Panc1 (cell line): ENCODE data around the gene TBC1D10A. TPM values are rescaled to one million over a fixed set of nuclear protein-coding genes. Genes with fewer than 3 reads are reported as not detected.

Experiments used
- ATAC-seq: fragments of 200-7000 bp; cut with Tn5 transposase; 2 replicates; pipeline ENCODE4 v1.9.1; 2020; ENCODE audit warnings: mild to moderate bottlenecking, moderate library complexity
- BruUV-seq: library from RNA; stranded (reverse); fragments of 400-500 nt; replicated peaks from 2 replicates; lab custom pipeline; 2021; lab: Mats Ljungman, UMichigan
- CTCF ChIA-PET: fragments of 300-600 bp; sonication (Branson Sonifier 250); formaldehyde crosslinking; loops from one replicate; lab custom pipeline; 2022; ENCODE audit warnings: antibody characterized with exemption; lab: Charles Lee
- POLR2A ChIA-PET: fragments of 300-600 bp; sonication (Branson Sonifier 250); formaldehyde crosslinking; loops from one replicate; lab custom pipeline; 2022; ENCODE audit warnings: antibody characterized with exemption; lab: Charles Lee
- DNase-seq: peaks from one replicate; pipeline ENCODE4 v3.0.0-alpha.2; 2010; ENCODE audit warnings: low read depth, low spot score
- H3K27ac ChIP-seq: 2 replicates; pipeline ENCODE4 v1.5.1; 2011; ENCODE audit warnings: mild to moderate bottlenecking, low read length, inconsistent platforms
- H3K27me3 ChIP-seq: fragments of 200-500 bp; sonication (Bioruptor generic); 2 replicates; pipeline ENCODE4 v1.6.0; 2014; ENCODE audit warnings: low read length, inconsistent platforms; ENCODE audit not compliant: control insufficient read depth, insufficient read depth
- H3K36me3 ChIP-seq: fragments of 200-500 bp; sonication (Bioruptor generic); 2 replicates; pipeline ENCODE4 v1.5.1; 2014; ENCODE audit warnings: inconsistent platforms, mild to moderate bottlenecking, low read length, moderate library complexity; ENCODE audit not compliant: control insufficient read depth, insufficient read depth
- H3K4me1 ChIP-seq: 2 replicates; pipeline ENCODE4 v1.5.1; 2011; ENCODE audit warnings: inconsistent platforms, mild to moderate bottlenecking, low read length, moderate library complexity; ENCODE audit not compliant: control insufficient read depth, insufficient read depth
- H3K4me3 ChIP-seq, 2 experiments: 2 replicates each; pipeline ENCODE4 v1.5.1; 2011 to 2012; ENCODE audit warnings: low read depth in 2 of 2, low read length in 2 of 2, mild to moderate bottlenecking in 2 of 2, inconsistent platforms in 1 of 2, moderate library complexity in 1 of 2
- H3K9me3 ChIP-seq: fragments of 200-500 bp; sonication (Bioruptor generic); 2 replicates; pipeline ENCODE4 v1.5.1; 2014; ENCODE audit warnings: low read depth, mild to moderate bottlenecking, inconsistent platforms, low read length, moderate library complexity; ENCODE audit not compliant: control insufficient read depth, insufficient read depth
- POLR2AphosphoS5 ChIP-seq: IDR thresholded peaks from 2 replicates; pipeline ENCODE4 v1.6.1; 2012; ENCODE audit warnings: mild to moderate bottlenecking, low read depth, low read length, moderate library complexity
- SIN3A ChIP-seq: IDR thresholded peaks from 2 replicates; pipeline ENCODE4 v1.6.1; 2012; ENCODE audit warnings: low read depth, mild to moderate bottlenecking, low read length, moderate library complexity, borderline replicate concordance; ENCODE audit not compliant: insufficient read depth
- TCF7L2 ChIP-seq: IDR thresholded peaks from 2 replicates; pipeline ENCODE4 v1.6.1; 2011; ENCODE audit warnings: mild to moderate bottlenecking, low read depth, low read length, inconsistent platforms
- in situ Hi-C: cut with HindIII; loops from 2 replicates; pipeline ENCODE4 v1.10.0; 2016; ENCODE audit warnings: low sequenced_read_pairs, low pct_unique_long_range_greater_than_20kb
- intact Hi-C: fragments of 100-400 bp; cut with micrococcal nuclease; formaldehyde crosslinking; loops from one replicate; pipeline ENCODE4 v1.10.0; 2022; ENCODE audit not compliant: unreplicated experiment
- total RNA-seq: library from RNA; stranded (reverse); gene quantifications from one replicate; pipeline ENCODE4 v1.2.1, GENCODE V29; 2021; ENCODE audit not compliant: unreplicated experiment
- TF ChIP-seq, protein P1 (sequence below), 2 experiments: IDR thresholded peaks; 2 replicates each; pipeline ENCODE4 v1.6.1; 2011 to 2012; ENCODE audit warnings: low read depth in 2 of 2, control low read depth in 1 of 2, low read length in 1 of 2, mild to moderate bottlenecking in 1 of 2, moderate library complexity in 1 of 2; ENCODE audit not compliant: insufficient read depth in 1 of 2
- TF ChIP-seq, protein P2 (sequence below): fragments of 450-650 bp; IDR thresholded peaks from 2 replicates; pipeline ENCODE4 v1.5.1; 2017; ENCODE audit warnings: mild to moderate bottlenecking

TBC1D10A gene
- total RNA-seq, 1 experiment from 2014 or later = 14.9 TPM

DNA sequence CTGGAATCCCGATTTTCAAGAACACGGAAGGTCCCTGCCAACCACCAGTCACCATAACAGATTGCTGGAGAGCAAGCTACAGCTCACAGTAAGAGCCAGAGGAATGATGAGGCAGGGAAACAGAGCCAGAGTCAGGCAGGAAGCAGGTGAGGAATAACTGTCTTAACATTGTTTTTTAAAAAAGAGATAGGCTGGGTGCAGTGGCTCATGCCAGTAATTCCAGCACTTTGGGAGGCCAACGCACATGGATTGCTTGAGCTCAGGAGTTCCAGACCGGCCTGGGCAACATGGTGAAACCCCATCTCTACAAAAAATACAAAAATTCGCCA, 24.0 kb downstream of the TBC1D10A start:
- intact Hi-C loops = no loop called here
- POLR2A ChIA-PET = no interaction called here

DNA sequence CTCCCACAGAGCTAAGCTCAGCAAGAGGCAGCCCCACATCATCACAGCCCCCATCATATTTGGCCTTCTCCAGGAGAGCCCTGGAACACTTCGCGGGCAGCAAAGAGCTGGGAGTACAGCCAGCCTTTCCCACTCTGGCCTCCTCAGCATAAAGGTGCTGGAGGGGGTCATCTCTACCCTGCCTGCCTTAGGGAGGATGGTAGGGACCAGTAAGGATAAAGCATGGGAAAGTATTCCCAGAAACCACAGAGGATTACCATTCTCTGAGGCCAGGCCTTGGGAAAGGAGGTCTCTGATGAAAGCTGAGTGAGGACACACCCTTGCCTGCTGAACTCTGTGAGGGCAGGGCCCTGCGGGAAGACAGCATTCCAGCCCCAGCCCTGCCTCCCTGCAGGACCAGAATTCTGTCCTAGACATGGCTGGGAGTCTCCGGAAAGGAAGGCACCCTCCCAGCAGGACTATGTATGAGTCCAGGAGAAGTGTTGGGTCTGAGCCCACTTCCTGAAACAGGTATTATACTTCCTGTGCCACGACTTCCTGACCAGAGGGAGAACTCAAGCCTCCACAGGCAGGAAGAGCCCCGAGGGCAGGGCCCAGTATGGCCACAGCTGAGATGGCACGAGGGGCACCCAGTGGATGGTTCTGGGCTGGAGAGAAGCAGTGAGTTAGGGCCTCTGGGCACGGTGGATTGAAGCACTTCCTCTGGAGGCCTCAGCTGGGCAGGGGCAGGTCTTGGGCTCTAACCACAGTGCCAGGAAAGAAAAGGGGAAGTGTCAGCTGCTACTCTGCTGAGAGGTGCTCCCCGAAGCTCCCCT, 24.5 kb downstream of the TBC1D10A start:
- intact Hi-C loops (no loop called here), in situ Hi-C loops (no loop called here)
- H3K4me1 ChIP-seq = peaks cover 15% of the 10 kb centered on the region
- ChIA-PET CTCF (interaction anchor here (2.0 kb wide), 1 partner anchor 14 kb away, joined by 5 read pairs; no protein-coding TSS in a partner anchor), POLR2A (no interaction called here)
- no peak for DNase-seq
- TF ChIP-seq POLR2AphosphoS5 (no peak), SIN3A (no peak), TCF7L2 (no peak)
- TF ChIP-seq, protein P1, sequence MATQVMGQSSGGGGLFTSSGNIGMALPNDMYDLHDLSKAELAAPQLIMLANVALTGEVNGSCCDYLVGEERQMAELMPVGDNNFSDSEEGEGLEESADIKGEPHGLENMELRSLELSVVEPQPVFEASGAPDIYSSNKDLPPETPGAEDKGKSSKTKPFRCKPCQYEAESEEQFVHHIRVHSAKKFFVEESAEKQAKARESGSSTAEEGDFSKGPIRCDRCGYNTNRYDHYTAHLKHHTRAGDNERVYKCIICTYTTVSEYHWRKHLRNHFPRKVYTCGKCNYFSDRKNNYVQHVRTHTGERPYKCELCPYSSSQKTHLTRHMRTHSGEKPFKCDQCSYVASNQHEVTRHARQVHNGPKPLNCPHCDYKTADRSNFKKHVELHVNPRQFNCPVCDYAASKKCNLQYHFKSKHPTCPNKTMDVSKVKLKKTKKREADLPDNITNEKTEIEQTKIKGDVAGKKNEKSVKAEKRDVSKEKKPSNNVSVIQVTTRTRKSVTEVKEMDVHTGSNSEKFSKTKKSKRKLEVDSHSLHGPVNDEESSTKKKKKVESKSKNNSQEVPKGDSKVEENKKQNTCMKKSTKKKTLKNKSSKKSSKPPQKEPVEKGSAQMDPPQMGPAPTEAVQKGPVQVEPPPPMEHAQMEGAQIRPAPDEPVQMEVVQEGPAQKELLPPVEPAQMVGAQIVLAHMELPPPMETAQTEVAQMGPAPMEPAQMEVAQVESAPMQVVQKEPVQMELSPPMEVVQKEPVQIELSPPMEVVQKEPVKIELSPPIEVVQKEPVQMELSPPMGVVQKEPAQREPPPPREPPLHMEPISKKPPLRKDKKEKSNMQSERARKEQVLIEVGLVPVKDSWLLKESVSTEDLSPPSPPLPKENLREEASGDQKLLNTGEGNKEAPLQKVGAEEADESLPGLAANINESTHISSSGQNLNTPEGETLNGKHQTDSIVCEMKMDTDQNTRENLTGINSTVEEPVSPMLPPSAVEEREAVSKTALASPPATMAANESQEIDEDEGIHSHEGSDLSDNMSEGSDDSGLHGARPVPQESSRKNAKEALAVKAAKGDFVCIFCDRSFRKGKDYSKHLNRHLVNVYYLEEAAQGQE (IDR thresholded peaks at IDR 0.05; ENCODE audit: insufficient read depth in 1 of 2, low read depth in 2 of 2, low read length in 1 of 2) = no peak
- TF ChIP-seq, protein P2, sequence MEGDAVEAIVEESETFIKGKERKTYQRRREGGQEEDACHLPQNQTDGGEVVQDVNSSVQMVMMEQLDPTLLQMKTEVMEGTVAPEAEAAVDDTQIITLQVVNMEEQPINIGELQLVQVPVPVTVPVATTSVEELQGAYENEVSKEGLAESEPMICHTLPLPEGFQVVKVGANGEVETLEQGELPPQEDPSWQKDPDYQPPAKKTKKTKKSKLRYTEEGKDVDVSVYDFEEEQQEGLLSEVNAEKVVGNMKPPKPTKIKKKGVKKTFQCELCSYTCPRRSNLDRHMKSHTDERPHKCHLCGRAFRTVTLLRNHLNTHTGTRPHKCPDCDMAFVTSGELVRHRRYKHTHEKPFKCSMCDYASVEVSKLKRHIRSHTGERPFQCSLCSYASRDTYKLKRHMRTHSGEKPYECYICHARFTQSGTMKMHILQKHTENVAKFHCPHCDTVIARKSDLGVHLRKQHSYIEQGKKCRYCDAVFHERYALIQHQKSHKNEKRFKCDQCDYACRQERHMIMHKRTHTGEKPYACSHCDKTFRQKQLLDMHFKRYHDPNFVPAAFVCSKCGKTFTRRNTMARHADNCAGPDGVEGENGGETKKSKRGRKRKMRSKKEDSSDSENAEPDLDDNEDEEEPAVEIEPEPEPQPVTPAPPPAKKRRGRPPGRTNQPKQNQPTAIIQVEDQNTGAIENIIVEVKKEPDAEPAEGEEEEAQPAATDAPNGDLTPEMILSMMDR = no peak
- BruUV-seq = no TSS peak
- no peaks in the 10 kb centered on the region for H3K9me3 ChIP-seq
- no peak for ATAC-seq
- no peaks in the 10 kb centered on the region for H3K27me3 ChIP-seq
- no peak overlapping the region for H3K4me3 ChIP-seq
- H3K27ac ChIP-seq = no peak overlapping the region
- no peaks in the 10 kb centered on the region for H3K36me3 ChIP-seq

More for the DNA sequence above, 24.0 kb downstream of the TBC1D10A start:
- Histone ChIP-seq H3K27me3 (no peaks in the 10 kb centered on the region), H3K27ac (no peak overlapping the region), H3K36me3 (no peaks in the 10 kb centered on the region), H3K4me1 (peaks cover 15% of the 10 kb centered on the region), H3K9me3 (no peaks in the 10 kb centered on the region), H3K4me3 (no peak overlapping the region)
- TF ChIP-seq POLR2AphosphoS5 = no peak
- no peak for TF ChIP-seq TCF7L2
- TF ChIP-seq, protein P1 (IDR thresholded peaks at IDR 0.05; ENCODE audit: insufficient read depth in 1 of 2, low read depth in 2 of 2, low read length in 1 of 2) = no peak
- TF ChIP-seq SIN3A = no peak
- TF ChIP-seq, protein P2 = no peak
- in situ Hi-C loops = no loop called here
- no TSS peak for BruUV-seq
- ATAC-seq = no peak
- no peak for DNase-seq
- CTCF ChIA-PET = interaction anchor here (2.0 kb wide), 1 partner anchor 15 kb away, joined by 5 read pairs; no protein-coding TSS in a partner anchor
